ENCODE measurements around the gene MYBBP1A.
A peak's percentile ranks its signal among the peaks of the same experiment; 100 is the strongest.
"Not testable (repeated sequence)": the region's sequence is repeated elsewhere in the genome, so short reads cannot be mapped to it uniquely, and the experiment has no call there.

The MYBBP1A gene

DNA sequence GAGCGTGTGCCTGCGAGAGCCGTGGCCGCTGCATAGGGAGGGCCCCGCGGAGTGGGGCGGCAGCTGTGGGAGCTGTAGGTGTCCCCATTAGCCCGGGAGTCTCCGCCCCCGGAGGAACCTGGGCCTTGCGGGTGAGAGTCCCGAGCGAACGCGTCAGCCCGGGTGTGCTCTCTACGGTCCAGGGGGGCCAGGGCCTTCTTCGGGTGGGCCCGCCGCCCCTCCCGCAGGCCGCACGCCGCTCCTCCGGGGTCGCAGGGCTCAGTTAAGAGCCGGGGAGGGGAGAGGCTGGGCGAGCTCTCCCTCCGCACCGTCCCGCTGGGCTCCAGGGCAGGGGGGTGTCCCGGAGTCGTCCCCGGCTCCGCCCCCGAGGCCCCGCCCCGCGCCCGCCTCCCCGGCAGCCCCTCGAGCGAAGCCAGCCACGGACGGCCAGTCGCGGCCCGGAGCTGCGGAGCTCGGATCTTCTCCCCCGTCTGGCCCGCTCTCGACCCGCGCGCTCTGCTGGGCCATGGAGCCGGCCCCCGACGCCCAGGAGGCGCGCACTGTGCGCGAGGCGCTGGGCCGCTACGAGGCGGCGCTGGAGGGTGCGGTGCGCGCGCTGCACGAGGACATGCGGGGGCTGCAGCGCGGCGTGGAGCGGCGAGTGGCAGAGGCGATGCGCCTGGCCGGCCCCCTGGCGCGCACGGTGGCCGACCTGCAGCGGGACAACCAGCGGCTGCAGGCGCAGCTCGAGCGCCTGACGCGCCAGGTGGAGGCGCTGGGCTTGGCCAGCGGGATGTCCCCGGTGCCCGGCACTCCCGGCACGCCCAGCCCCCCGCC is 29.1 kb upstream of the MYBBP1A start, which contains the start of gene SMTNL2:
TSS of gene SMTNL2 (plus strand) at position 429 of the 816 bp plus-strand sequence. CDS start at position 506, 77 bp downstream.
- H3K27ac Mint-ChIP-seq: no peak within 1 kb of the TSS
- peaks cover 8% of the 10 kb centered on the region for H3K4me1 Mint-ChIP-seq (ENCODE audit: low read depth)
- H3K4me3 Mint-ChIP-seq: peak within 1 kb of the TSS; percentile 57
- H3K9me3 Mint-ChIP-seq: no peaks in the 10 kb centered on the region
- peaks cover 51% of the 10 kb centered on the region for H3K27me3 Mint-ChIP-seq
- no peaks in the 10 kb centered on the region for H3K36me3 Mint-ChIP-seq (ENCODE audit: low read depth)
- DNase-seq: peak; percentile 54

DNA sequence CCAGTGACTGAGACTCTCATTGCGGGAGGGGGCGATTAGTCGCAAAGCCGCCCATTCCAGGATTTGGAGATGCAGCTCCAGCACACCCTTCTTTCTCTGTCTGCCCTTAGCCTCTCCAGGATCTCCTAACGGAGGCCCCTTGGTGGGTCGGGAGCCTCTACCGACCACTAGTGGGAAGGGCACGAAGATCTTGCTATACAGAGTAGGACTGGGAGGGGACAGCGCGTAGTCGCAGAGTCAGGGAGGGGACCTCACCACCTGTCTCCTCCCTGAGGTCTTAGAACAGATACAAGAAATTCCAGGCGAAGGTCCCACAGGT is 28.6 kb upstream of the MYBBP1A start:
- peak overlapping the region; percentile 57 for H3K4me3 Mint-ChIP-seq
- no peaks in the 10 kb centered on the region for H3K9me3 Mint-ChIP-seq
- peak; percentile 50 for DNase-seq
- H3K4me1 Mint-ChIP-seq (ENCODE audit: low read depth): peaks cover 8% of the 10 kb centered on the region
- no peaks in the 10 kb centered on the region for H3K36me3 Mint-ChIP-seq (ENCODE audit: low read depth)
- peaks cover 51% of the 10 kb centered on the region for H3K27me3 Mint-ChIP-seq
- no peak overlapping the region for H3K27ac Mint-ChIP-seq

DNA sequence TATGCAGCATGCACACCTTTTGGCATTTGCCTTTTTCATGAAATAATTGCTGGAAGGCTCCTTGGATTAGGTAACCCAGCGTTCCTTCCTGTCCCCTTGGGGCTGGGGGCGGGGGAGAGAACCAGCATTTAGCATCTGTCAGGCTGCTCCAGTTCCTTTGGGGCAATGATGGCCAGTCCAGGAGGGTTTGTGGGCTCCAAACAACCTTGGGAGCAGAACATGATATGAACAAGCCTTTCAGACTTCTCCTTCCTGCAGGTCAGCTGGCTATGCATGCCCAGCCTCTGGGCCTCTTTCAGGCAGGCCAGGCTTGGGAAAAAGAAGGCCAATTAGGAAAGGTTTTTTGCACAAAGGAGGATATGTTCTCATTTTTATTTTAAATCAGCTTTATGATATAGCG is 28.0 kb upstream of the MYBBP1A start:
- no peak for DNase-seq
- no peak overlapping the region for H3K4me3 Mint-ChIP-seq
- peaks cover 8% of the 10 kb centered on the region for H3K4me1 Mint-ChIP-seq (ENCODE audit: low read depth)
- no peaks in the 10 kb centered on the region for H3K36me3 Mint-ChIP-seq (ENCODE audit: low read depth)
- no peaks in the 10 kb centered on the region for H3K9me3 Mint-ChIP-seq
- H3K27ac Mint-ChIP-seq: no peak overlapping the region
- H3K27me3 Mint-ChIP-seq: peaks cover 51% of the 10 kb centered on the region

DNA sequence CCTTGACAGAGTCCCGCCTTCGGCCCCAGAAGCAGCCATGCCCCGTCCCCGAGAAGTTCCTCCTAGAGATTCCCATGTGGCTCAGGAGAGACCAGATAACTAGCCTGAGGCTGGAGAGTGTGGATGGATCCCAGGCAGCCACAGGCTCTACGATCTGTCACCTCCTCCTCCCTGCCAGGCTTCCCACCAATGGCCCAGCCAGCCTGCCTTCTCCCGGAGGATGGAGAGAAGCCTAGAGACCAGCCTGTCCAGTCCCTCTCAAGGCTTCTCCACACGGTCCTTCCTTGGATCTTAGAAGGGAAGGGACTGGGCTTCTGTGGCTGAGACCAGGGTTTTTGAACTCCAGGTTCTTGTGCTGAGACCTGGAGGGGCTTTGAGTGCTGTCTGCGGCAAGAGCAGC is 27.5 kb upstream of the MYBBP1A start:
- H3K4me3 Mint-ChIP-seq: no peak overlapping the region
- H3K27ac Mint-ChIP-seq: no peak overlapping the region
- no peaks in the 10 kb centered on the region for H3K9me3 Mint-ChIP-seq
- H3K27me3 Mint-ChIP-seq: peaks cover 51% of the 10 kb centered on the region
- H3K36me3 Mint-ChIP-seq (ENCODE audit: low read depth): no peaks in the 10 kb centered on the region
- H3K4me1 Mint-ChIP-seq (ENCODE audit: low read depth): peaks cover 8% of the 10 kb centered on the region
- no peak for DNase-seq

DNA sequence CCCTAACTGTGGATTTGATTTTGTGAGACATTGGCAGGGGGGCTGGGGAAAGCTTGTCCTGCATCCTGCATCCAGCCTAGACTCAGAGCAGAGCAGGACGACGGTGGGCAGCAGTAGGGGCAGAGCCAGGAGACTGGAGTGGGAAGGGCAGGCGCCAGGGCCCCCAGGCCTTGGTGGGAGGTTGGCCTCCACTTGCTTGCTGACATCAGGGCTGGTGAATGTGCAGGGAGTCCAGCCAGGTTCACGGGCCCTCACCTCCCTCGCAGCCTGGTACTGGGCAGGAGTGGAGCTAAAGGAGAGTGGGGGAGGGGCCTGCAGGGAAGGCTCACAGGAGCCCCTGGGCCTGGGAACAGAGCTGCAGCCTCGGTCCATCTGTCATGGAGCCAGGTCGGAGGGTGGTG is 26.9 kb upstream of the MYBBP1A start:
- Mint-ChIP-seq H3K4me1 (ENCODE audit: low read depth) (peaks cover 8% of the 10 kb centered on the region), H3K4me3 (no peak overlapping the region), H3K27me3 (peaks cover 51% of the 10 kb centered on the region), H3K27ac (no peak overlapping the region), H3K36me3 (ENCODE audit: low read depth) (no peaks in the 10 kb centered on the region), H3K9me3 (no peaks in the 10 kb centered on the region)
- no peak for DNase-seq

DNA sequence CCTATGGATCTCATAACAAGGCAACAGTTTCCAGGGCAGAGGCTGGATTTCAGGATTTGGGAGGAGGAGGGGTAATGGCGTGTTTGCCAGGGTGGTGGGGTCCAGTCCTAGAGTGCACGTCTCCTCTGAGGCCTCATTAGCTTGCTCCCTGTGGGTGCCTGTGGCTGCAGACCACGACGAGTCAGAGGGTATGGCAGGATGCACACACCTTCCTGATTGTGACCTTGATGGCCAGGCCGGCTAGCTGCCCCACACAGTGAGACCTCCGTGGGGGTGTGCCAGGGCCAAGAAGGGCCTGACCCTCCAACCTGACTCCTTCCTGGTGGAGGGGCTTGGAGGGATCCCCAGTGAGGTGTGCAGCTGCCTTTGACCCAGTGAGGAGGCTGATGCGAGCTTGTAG is 25.1 kb upstream of the MYBBP1A start:
- DNase-seq: no peak
- Mint-ChIP-seq H3K27ac (no peak overlapping the region), H3K9me3 (no peaks in the 10 kb centered on the region), H3K27me3 (peaks cover 34% of the 10 kb centered on the region), H3K36me3 (ENCODE audit: low read depth) (no peaks in the 10 kb centered on the region), H3K4me3 (no peak overlapping the region), H3K4me1 (ENCODE audit: low read depth) (peaks cover 8% of the 10 kb centered on the region)

DNA sequence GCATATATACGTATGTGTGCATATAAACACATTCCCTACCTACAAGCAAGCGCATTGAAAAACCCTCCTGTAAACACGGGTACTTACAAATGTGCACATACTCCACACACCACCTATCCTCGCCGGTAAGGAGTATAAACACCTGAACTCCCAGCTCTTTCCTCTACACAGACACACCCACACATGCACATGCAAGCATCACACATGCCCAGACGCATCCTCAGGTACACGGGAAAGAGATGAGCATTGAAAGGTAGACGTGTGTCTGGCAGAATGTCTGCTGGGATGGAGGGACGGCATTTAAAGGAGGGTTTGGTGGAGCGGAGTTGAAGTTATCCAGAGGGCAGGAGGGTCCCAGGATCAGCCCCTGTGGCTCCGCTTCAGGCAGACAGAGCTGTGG is 24.5 kb upstream of the MYBBP1A start:
- no peaks in the 10 kb centered on the region for H3K36me3 Mint-ChIP-seq (ENCODE audit: low read depth)
- no peak overlapping the region for H3K4me3 Mint-ChIP-seq
- peaks cover 5% of the 10 kb centered on the region for H3K4me1 Mint-ChIP-seq (ENCODE audit: low read depth)
- no peak for DNase-seq
- H3K27ac Mint-ChIP-seq: no peak overlapping the region
- H3K27me3 Mint-ChIP-seq: peaks cover 30% of the 10 kb centered on the region
- H3K9me3 Mint-ChIP-seq: no peaks in the 10 kb centered on the region

DNA sequence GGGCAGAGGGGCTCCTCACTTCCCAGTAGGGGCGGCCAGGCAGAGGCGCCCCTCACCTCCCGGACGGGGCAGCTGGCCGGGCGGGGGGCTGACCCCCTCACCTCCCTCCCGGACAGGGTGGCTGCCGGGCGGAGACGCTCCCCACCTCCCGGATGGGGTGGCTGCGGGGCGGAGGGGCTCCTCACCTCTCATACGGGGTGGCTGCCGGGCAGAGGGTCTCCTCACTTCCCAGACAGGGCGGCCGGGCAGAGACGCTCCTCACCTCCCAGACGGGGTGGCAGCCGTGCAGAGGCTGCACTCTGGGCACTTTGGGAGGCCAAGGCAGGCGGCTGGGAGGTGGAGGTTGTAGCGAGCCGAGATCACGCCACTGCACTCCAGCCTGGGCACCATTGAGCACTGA is 23.2 kb upstream of the MYBBP1A start:
- H3K36me3 Mint-ChIP-seq (ENCODE audit: low read depth); H3K4me3 Mint-ChIP-seq; DNase-seq; H3K27ac Mint-ChIP-seq; H3K9me3 Mint-ChIP-seq: not testable (repeated sequence)
- peaks cover 23% of the 10 kb centered on the region for H3K27me3 Mint-ChIP-seq
- H3K4me1 Mint-ChIP-seq (ENCODE audit: low read depth): peaks cover 10% of the 10 kb centered on the region

DNA sequence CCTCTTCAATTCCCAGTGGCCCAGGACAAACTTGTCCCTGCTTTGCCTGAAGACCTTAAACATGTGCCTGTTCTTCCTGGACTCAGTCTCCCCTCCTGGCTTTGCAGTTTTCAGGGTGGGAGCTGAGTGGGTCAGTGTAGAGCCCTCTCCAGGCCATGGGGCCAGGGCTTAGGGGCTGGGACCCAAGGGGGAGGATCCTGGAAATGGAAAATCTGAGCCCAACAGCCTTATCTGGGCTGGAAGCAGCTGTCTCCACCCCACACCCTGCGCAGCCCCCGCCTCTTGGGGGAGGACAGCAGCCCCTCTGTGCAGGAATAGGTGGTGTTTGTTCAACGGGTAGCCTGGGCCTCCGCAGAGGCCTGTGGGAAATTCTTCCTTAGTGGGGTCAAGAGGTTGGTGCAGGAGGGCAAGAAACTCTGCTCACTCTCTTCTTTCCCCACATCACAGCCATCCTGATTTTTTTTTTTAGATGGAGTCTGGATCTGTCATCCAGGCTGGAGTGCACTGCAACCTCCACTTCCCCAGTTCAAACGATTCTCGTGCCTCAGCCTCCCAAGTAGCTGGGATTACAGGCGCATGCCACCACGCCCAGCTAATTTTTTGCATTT is 22.3 kb upstream of the MYBBP1A start:
- Mint-ChIP-seq H3K27ac (no peak overlapping the region), H3K27me3 (peaks cover 15% of the 10 kb centered on the region), H3K36me3 (ENCODE audit: low read depth) (no peaks in the 10 kb centered on the region), H3K4me1 (ENCODE audit: low read depth) (peaks cover 19% of the 10 kb centered on the region), H3K4me3 (no peak overlapping the region), H3K9me3 (no peaks in the 10 kb centered on the region)
- no peak for DNase-seq

DNA sequence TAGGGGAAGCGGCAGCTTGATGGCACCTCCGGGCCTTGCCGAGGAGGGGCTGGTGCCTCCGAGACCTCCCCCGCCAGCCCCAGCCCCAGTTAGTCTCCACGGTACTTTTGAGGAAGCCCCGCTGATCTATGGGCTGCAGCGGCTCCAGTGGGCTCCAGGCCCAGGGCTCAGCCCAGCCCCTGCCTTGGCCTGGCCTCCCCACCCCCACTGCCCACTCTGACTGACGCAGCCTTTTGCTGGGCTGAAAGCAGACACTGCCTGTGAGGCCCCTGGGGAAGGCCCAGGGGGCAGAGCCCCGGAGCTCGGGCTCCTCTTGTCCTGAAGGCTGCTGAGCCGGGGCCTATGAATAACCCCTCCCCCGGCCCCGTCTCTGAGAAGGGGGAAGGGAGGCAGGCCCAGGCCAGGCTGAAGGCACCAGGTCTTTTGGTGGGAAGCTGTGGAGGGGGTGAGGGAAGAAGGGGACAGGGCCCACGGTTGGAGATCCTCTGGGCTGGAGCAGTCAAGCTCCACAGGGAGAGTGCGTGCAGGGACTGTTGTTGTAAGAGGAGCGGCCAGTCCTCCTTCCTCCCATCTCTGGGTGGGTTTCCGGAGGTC is 21.6 kb upstream of the MYBBP1A start:
- Mint-ChIP-seq H3K4me3 (no peak overlapping the region), H3K27me3 (peaks cover 10% of the 10 kb centered on the region), H3K27ac (no peak overlapping the region), H3K4me1 (ENCODE audit: low read depth) (peaks cover 19% of the 10 kb centered on the region), H3K36me3 (ENCODE audit: low read depth) (no peaks in the 10 kb centered on the region), H3K9me3 (no peaks in the 10 kb centered on the region)
- no peak for DNase-seq

DNA sequence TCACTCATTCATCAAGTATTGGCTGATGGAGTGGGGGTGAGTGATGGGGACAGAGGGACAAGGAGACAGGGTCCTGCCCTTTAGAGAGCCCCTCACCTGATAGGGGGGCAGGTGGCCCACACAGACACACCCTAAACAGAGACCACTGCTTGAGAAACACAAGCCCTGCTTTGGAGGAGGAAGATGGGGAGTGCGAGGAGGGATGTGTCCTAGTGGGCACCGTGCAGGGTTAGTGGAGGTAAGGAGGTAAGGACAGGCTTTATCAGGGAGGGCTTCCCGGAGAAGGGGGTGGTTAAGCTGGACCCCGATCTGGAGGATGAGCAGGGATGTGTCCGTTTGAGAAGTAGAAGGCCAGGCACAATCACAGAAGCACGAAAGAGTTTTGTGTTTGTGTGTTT is 21.0 kb upstream of the MYBBP1A start:
- Mint-ChIP-seq H3K4me3 (no peak overlapping the region), H3K4me1 (ENCODE audit: low read depth) (peaks cover 19% of the 10 kb centered on the region), H3K9me3 (no peaks in the 10 kb centered on the region), H3K27ac (no peak overlapping the region), H3K36me3 (ENCODE audit: low read depth) (no peaks in the 10 kb centered on the region), H3K27me3 (peaks cover 10% of the 10 kb centered on the region)
- no peak for DNase-seq

DNA sequence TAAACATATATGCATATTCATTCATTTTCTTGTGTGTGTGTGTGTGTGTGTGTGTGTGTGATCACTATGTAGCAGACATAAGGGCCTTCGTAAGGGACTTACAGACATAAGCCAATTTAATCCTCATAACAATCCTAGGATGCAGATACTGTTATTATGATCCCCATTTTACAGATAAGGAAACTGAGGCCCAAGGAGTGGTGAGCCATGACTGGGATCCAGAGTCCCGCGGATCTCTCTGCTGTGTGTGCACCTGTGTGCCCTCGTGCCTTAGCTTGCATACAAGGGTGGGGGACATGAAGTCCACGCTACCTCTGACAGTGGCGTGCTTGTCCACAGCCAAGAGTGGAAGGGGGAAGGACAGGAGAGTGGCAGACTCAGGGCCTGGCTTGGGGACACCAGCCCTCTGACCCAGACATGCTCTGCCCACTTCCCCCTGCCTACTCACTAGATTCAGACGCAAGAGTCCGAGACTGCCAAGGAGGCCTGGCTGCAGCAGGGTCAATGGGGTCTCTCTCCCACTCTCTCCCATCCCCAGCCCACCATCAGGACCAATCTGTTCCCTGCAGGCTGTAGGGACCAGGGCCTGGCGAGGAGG is 19.4 kb upstream of the MYBBP1A start:
- DNase-seq: no peak
- Mint-ChIP-seq H3K4me1 (ENCODE audit: low read depth) (peaks cover 19% of the 10 kb centered on the region), H3K4me3 (no peak overlapping the region), H3K27ac (no peak overlapping the region), H3K36me3 (ENCODE audit: low read depth) (no peaks in the 10 kb centered on the region), H3K27me3 (peaks cover 6% of the 10 kb centered on the region), H3K9me3 (no peaks in the 10 kb centered on the region)

DNA sequence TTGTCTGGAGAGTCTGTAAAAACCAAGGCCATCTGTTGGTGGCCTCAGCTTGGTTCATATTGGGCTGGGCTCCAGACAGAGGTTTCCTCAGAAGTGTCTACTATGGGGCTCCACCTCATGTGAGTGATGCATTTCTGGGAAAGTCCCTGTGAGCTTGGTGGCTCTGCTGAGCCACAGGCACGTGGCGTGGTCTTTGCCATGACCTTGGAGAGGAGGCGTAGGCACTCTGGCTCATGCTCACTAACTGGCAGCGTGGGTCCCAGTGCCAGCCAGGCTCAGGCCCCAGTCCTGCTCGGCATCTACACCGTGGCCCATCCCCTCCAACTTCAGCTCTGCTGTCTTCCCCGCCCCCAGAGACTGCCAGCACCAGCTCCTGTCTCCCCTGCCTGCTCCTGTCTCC is 18.5 kb upstream of the MYBBP1A start:
- Mint-ChIP-seq H3K9me3 (no peaks in the 10 kb centered on the region), H3K4me3 (no peak overlapping the region), H3K36me3 (ENCODE audit: low read depth) (no peaks in the 10 kb centered on the region), H3K27me3 (peaks cover 6% of the 10 kb centered on the region), H3K27ac (peak overlapping the region; percentile 56), H3K4me1 (ENCODE audit: low read depth) (peaks cover 19% of the 10 kb centered on the region)
- peak; percentile 73 for DNase-seq

DNA sequence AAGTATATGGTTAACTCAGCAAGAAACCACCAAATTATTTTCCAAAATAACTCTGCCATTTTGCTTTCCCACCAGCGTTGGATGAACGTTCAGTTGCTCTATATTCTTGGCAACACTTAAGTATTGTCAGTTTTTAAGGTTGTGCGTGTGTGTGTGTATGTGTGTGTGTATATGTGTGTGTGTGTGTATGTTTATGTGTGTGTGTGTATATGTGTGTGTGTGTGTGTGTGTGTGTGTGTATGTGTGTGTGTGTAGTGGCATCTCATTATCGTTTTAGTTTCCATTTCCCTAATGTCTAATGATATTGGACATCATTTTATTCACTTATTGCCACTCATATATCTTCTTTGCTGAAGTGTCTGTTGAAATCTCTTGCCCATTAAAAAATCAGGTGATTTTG is 17.9 kb upstream of the MYBBP1A start:
- Mint-ChIP-seq H3K36me3 (ENCODE audit: low read depth) (no peaks in the 10 kb centered on the region), H3K4me1 (ENCODE audit: low read depth) (peaks cover 19% of the 10 kb centered on the region), H3K9me3 (no peaks in the 10 kb centered on the region), H3K27me3 (peaks cover 6% of the 10 kb centered on the region), H3K27ac (peak overlapping the region; percentile 56), H3K4me3 (no peak overlapping the region)
- DNase-seq: no peak

DNA sequence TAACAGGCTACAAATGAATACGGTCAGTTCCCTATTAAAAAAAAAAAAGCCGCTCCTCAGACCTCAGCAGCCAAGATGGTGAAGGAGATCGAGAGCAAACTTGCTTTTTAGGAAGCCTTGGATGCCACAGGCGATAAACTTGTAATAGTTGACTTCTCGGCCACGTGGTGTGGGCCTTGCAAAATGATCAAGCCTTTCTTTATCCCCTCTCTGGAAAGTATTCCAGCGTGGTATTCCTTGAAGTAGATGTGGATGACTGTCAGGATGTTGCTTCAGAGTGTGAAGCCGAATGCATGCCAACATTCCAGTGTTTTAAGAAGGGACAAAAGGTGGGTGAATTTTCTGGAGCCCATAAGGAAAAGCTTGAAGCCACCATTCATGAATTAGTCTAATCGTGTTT is 16.9 kb upstream of the MYBBP1A start:
- H3K4me1 Mint-ChIP-seq (ENCODE audit: low read depth): peaks cover 19% of the 10 kb centered on the region
- peaks cover 6% of the 10 kb centered on the region for H3K27me3 Mint-ChIP-seq
- no peak overlapping the region for H3K4me3 Mint-ChIP-seq
- H3K27ac Mint-ChIP-seq: no peak overlapping the region
- H3K36me3 Mint-ChIP-seq (ENCODE audit: low read depth): no peaks in the 10 kb centered on the region
- no peak for DNase-seq
- H3K9me3 Mint-ChIP-seq: no peaks in the 10 kb centered on the region
